ENCODE data around the gene PRKCE.
"Not testable (repeated sequence)": the region's sequence is repeated elsewhere in the genome, so short reads cannot be mapped to it uniquely, and the experiment has no call there.

The PRKCE gene

GRCh38 chr2:46208766-46209165, 557.3 kb downstream of the PRKCE start:
- H3K36me3 ChIP-seq (ENCODE audit: control insufficient read depth, insufficient read depth, low read length), result no peaks in the 10 kb centered on the region
- H3K4me3 ChIP-seq (ENCODE audit: insufficient read depth, low read depth, low read length), result no peak overlapping the region
- no peaks in the 10 kb centered on the region for H3K4me1 ChIP-seq (ENCODE audit: control insufficient read depth, insufficient read depth, low read length)
- no peaks in the 10 kb centered on the region for H3K9me3 ChIP-seq (ENCODE audit: control insufficient read depth, low read length)
- no peaks in the 10 kb centered on the region for H3K27me3 ChIP-seq (ENCODE audit: control insufficient read depth, insufficient read depth, low read length, poor library complexity, severe bottlenecking)
- WGBS, 2 experiments, result no CpG with 5 or more reads among the region's 1 CpG
- H3K27ac ChIP-seq (ENCODE audit: insufficient read depth, low read depth, low read length, poor library complexity, severe bottlenecking), result no peak overlapping the region

- Histone ChIP-seq H3K4me3 (ENCODE audit: insufficient read depth, low read depth, low read length) (no peak overlapping the region), H3K4me1 (ENCODE audit: control insufficient read depth, insufficient read depth, low read length) (no peaks in the 10 kb centered on the region), H3K36me3 (ENCODE audit: control insufficient read depth, insufficient read depth, low read length) (no peaks in the 10 kb centered on the region), H3K9me3 (ENCODE audit: control insufficient read depth, low read length) (no peaks in the 10 kb centered on the region), H3K27me3 (ENCODE audit: control insufficient read depth, insufficient read depth, low read length, poor library complexity, severe bottlenecking) (no peaks in the 10 kb centered on the region), H3K27ac (ENCODE audit: insufficient read depth, low read depth, low read length, poor library complexity, severe bottlenecking) (no peak overlapping the region)
- 91 to 95% methylated on average over 1 of the region's 1 CpG for WGBS, 2 experiments
Observed at GRCh38 chr2:46210063-46210462, 558.6 kb downstream of the PRKCE start.

- H3K9me3 ChIP-seq (ENCODE audit: control insufficient read depth, low read length), result no peaks in the 10 kb centered on the region
- H3K4me3 ChIP-seq (ENCODE audit: insufficient read depth, low read depth, low read length), result no peak overlapping the region
- H3K4me1 ChIP-seq (ENCODE audit: control insufficient read depth, insufficient read depth, low read length), result no peaks in the 10 kb centered on the region
- WGBS, 2 experiments, result 100% methylated on average over 1 of the region's 1 CpG; no CpG with 5 or more reads in 1 of the 2 experiments
- no peak overlapping the region for H3K27ac ChIP-seq (ENCODE audit: insufficient read depth, low read depth, low read length, poor library complexity, severe bottlenecking)
- no peaks in the 10 kb centered on the region for H3K27me3 ChIP-seq (ENCODE audit: control insufficient read depth, insufficient read depth, low read length, poor library complexity, severe bottlenecking)
- H3K36me3 ChIP-seq (ENCODE audit: control insufficient read depth, insufficient read depth, low read length), result no peaks in the 10 kb centered on the region
Observed at GRCh38 chr2:46211461-46211860, 560.0 kb downstream of the PRKCE start.

- 86 to 97% methylated on average over 2 of the region's 2 CpGs for WGBS, 2 experiments
- Histone ChIP-seq H3K9me3 (ENCODE audit: control insufficient read depth, low read length) (peaks cover 6% of the 10 kb centered on the region), H3K27me3 (ENCODE audit: control insufficient read depth, insufficient read depth, low read length, poor library complexity, severe bottlenecking) (no peaks in the 10 kb centered on the region), H3K4me3 (ENCODE audit: insufficient read depth, low read depth, low read length) (no peak overlapping the region), H3K4me1 (ENCODE audit: control insufficient read depth, insufficient read depth, low read length) (no peaks in the 10 kb centered on the region), H3K36me3 (ENCODE audit: control insufficient read depth, insufficient read depth, low read length) (no peaks in the 10 kb centered on the region), H3K27ac (ENCODE audit: insufficient read depth, low read depth, low read length, poor library complexity, severe bottlenecking) (no peak overlapping the region)
Observed at GRCh38 chr2:46213906-46214305, 562.4 kb downstream of the PRKCE start.

- H3K27ac ChIP-seq (ENCODE audit: insufficient read depth, low read depth, low read length, poor library complexity, severe bottlenecking), result no peak overlapping the region
- 0% methylated on average over 1 of the region's 1 CpG; no CpG with 5 or more reads in 1 of the 2 experiments for WGBS, 2 experiments
- no peaks in the 10 kb centered on the region for H3K27me3 ChIP-seq (ENCODE audit: control insufficient read depth, insufficient read depth, low read length, poor library complexity, severe bottlenecking)
- H3K4me3 ChIP-seq (ENCODE audit: insufficient read depth, low read depth, low read length), result no peak overlapping the region
- no peaks in the 10 kb centered on the region for H3K36me3 ChIP-seq (ENCODE audit: control insufficient read depth, insufficient read depth, low read length)
- H3K9me3 ChIP-seq (ENCODE audit: control insufficient read depth, low read length), result peaks cover 6% of the 10 kb centered on the region
- no peaks in the 10 kb centered on the region for H3K4me1 ChIP-seq (ENCODE audit: control insufficient read depth, insufficient read depth, low read length)
Observed at GRCh38 chr2:46216213-46216612, 564.7 kb downstream of the PRKCE start.

GRCh38 chr2:46223514-46223913, 572.0 kb downstream of the PRKCE start:
- H3K4me3 ChIP-seq (ENCODE audit: insufficient read depth, low read depth, low read length); H3K4me1 ChIP-seq (ENCODE audit: control insufficient read depth, insufficient read depth, low read length); H3K36me3 ChIP-seq (ENCODE audit: control insufficient read depth, insufficient read depth, low read length); H3K27ac ChIP-seq (ENCODE audit: insufficient read depth, low read depth, low read length, poor library complexity, severe bottlenecking); H3K27me3 ChIP-seq (ENCODE audit: control insufficient read depth, insufficient read depth, low read length, poor library complexity, severe bottlenecking); H3K9me3 ChIP-seq (ENCODE audit: control insufficient read depth, low read length): not testable (repeated sequence)
- no CpG with 5 or more reads among the region's 1 CpG for WGBS, 2 experiments

- no peak overlapping the region for H3K4me3 ChIP-seq (ENCODE audit: insufficient read depth, low read depth, low read length)
- H3K9me3 ChIP-seq (ENCODE audit: control insufficient read depth, low read length), result no peaks in the 10 kb centered on the region
- H3K27me3 ChIP-seq (ENCODE audit: control insufficient read depth, insufficient read depth, low read length, poor library complexity, severe bottlenecking), result no peaks in the 10 kb centered on the region
- H3K36me3 ChIP-seq (ENCODE audit: control insufficient read depth, insufficient read depth, low read length), result no peaks in the 10 kb centered on the region
- H3K4me1 ChIP-seq (ENCODE audit: control insufficient read depth, insufficient read depth, low read length), result no peaks in the 10 kb centered on the region
- WGBS, 2 experiments, result 88 to 94% methylated on average over 2 of the region's 2 CpGs
- no peak overlapping the region for H3K27ac ChIP-seq (ENCODE audit: insufficient read depth, low read depth, low read length, poor library complexity, severe bottlenecking)
Observed at GRCh38 chr2:46225150-46225625, 573.7 kb downstream of the PRKCE start.

- Histone ChIP-seq H3K9me3 (ENCODE audit: control insufficient read depth, low read length) (no peaks in the 10 kb centered on the region), H3K4me3 (ENCODE audit: insufficient read depth, low read depth, low read length) (no peak overlapping the region), H3K4me1 (ENCODE audit: control insufficient read depth, insufficient read depth, low read length) (no peaks in the 10 kb centered on the region), H3K27me3 (ENCODE audit: control insufficient read depth, insufficient read depth, low read length, poor library complexity, severe bottlenecking) (no peaks in the 10 kb centered on the region), H3K27ac (ENCODE audit: insufficient read depth, low read depth, low read length, poor library complexity, severe bottlenecking) (no peak overlapping the region), H3K36me3 (ENCODE audit: control insufficient read depth, insufficient read depth, low read length) (no peaks in the 10 kb centered on the region)
- WGBS, 2 experiments, result 75 to 93% methylated on average over 1 of the region's 1 CpG
Observed at GRCh38 chr2:46225730-46226129, 574.3 kb downstream of the PRKCE start.

- WGBS, 2 experiments, result 90 to 98% methylated on average over 4 of the region's 6 CpGs
- no peaks in the 10 kb centered on the region for H3K27me3 ChIP-seq (ENCODE audit: control insufficient read depth, insufficient read depth, low read length, poor library complexity, severe bottlenecking)
- H3K36me3 ChIP-seq (ENCODE audit: control insufficient read depth, insufficient read depth, low read length), result no peaks in the 10 kb centered on the region
- no peak overlapping the region for H3K4me3 ChIP-seq (ENCODE audit: insufficient read depth, low read depth, low read length)
- no peaks in the 10 kb centered on the region for H3K9me3 ChIP-seq (ENCODE audit: control insufficient read depth, low read length)
- H3K27ac ChIP-seq (ENCODE audit: insufficient read depth, low read depth, low read length, poor library complexity, severe bottlenecking), result no peak overlapping the region
- H3K4me1 ChIP-seq (ENCODE audit: control insufficient read depth, insufficient read depth, low read length), result no peaks in the 10 kb centered on the region
Observed at GRCh38 chr2:46226620-46227019, 575.1 kb downstream of the PRKCE start.

GRCh38 chr2:46227022-46227421, 575.5 kb downstream of the PRKCE start:
- H3K9me3 ChIP-seq (ENCODE audit: control insufficient read depth, low read length), result no peaks in the 10 kb centered on the region
- H3K27ac ChIP-seq (ENCODE audit: insufficient read depth, low read depth, low read length, poor library complexity, severe bottlenecking), result no peak overlapping the region
- H3K36me3 ChIP-seq (ENCODE audit: control insufficient read depth, insufficient read depth, low read length), result no peaks in the 10 kb centered on the region
- no peaks in the 10 kb centered on the region for H3K4me1 ChIP-seq (ENCODE audit: control insufficient read depth, insufficient read depth, low read length)
- H3K27me3 ChIP-seq (ENCODE audit: control insufficient read depth, insufficient read depth, low read length, poor library complexity, severe bottlenecking), result no peaks in the 10 kb centered on the region
- 88 to 93% methylated on average over 3 of the region's 3 CpGs for WGBS, 2 experiments
- no peak overlapping the region for H3K4me3 ChIP-seq (ENCODE audit: insufficient read depth, low read depth, low read length)

- Histone ChIP-seq H3K4me3 (ENCODE audit: insufficient read depth, low read depth, low read length) (no peak overlapping the region), H3K9me3 (ENCODE audit: control insufficient read depth, low read length) (no peaks in the 10 kb centered on the region), H3K27me3 (ENCODE audit: control insufficient read depth, insufficient read depth, low read length, poor library complexity, severe bottlenecking) (no peaks in the 10 kb centered on the region), H3K4me1 (ENCODE audit: control insufficient read depth, insufficient read depth, low read length) (no peaks in the 10 kb centered on the region), H3K27ac (ENCODE audit: insufficient read depth, low read depth, low read length, poor library complexity, severe bottlenecking) (no peak overlapping the region), H3K36me3 (ENCODE audit: control insufficient read depth, insufficient read depth, low read length) (no peaks in the 10 kb centered on the region)
- 91 to 92% methylated on average over 7 of the region's 7 CpGs for WGBS, 2 experiments
Observed at GRCh38 chr2:46227674-46228289, 576.3 kb downstream of the PRKCE start.

All from ectodermal cell (in vitro differentiated cells).